SK-N-MC (cell line): Measurements from ENCODE around the gene DLG1.
"Not testable (repeated sequence)": the region's sequence is repeated elsewhere in the genome, so short reads cannot be mapped to it uniquely, and the experiment has no call there.

ENCODE experiments used
- DNase-seq: peaks from one replicate; pipeline ENCODE4 v3.0.0-alpha.2; 2011; ENCODE audit warnings: low read depth, low spot score
- H3K27ac ChIP-seq: fragments of 200-600 bp; sonication (generic); 2 replicates; pipeline ENCODE4 v1.5.1; 2016; ENCODE audit warnings: mixed run types
- H3K36me3 ChIP-seq: fragments of 200-600 bp; sonication (generic); 2 replicates; pipeline ENCODE4 v1.6.1; 2017; ENCODE audit warnings: antibody characterized with exemption, low read length, mixed read lengths; ENCODE audit not compliant: insufficient read depth
- H3K4me3 ChIP-seq: fragments of 200-600 bp; sonication (generic); 2 replicates; pipeline ENCODE4 v1.5.1; 2016
- H3K9ac ChIP-seq: fragments of 200-600 bp; sonication (generic); 2 replicates; pipeline ENCODE4 v1.8.0; 2017; ENCODE audit warnings: mixed run types, mixed read lengths; ENCODE audit not compliant: insufficient read length
- H3K9me3 ChIP-seq: fragments of 200-600 bp; sonication (generic); 2 replicates; pipeline ENCODE4 v1.6.1; 2017; ENCODE audit warnings: low read depth, mild to moderate bottlenecking, antibody characterized with exemption, low read length, moderate library complexity, mixed read lengths
- EZH2 ChIP-seq: fragments of 200-600 bp; sonication (generic); IDR thresholded peaks from one replicate; pipeline ENCODE4 v1.6.1; 2017; ENCODE audit warnings: antibody characterized with exemption
- FOXP2 ChIP-seq: optimal IDR thresholded peaks from 2 replicates; pipeline ENCODE3; 2011; ENCODE audit warnings: mild to moderate bottlenecking, moderate library complexity; ENCODE audit not compliant: insufficient read depth; ENCODE audit errors: extremely low read length, control extremely low read depth
- POLR2AphosphoS5 ChIP-seq: IDR thresholded peaks from 2 replicates; pipeline ENCODE4 v1.6.1; 2012; ENCODE audit warnings: mild to moderate bottlenecking, low read depth, low read length, borderline replicate concordance

Gene DLG1

DNA sequence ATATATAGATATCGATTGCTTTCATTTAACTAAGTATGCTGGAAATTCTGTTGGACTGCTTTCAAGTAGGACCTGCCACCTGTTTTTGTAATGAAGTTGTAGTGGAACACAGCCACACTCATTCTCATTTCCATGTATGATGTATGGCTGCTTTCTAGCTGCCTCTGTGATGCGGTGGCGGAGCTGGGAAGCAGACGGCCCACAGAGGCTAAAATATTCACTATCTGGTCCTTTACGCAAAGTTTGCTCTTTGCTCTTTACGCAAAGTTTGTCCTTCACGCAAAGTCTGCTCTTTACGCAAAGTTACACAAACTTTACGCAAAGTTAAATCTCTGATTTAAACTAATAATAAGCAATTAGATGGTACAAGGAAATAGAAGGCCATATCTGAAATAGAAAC lies 91.5 kb downstream of the DLG1 start:
- no peak for DNase-seq
- TF ChIP-seq EZH2 (no peak), POLR2AphosphoS5 (no peak), FOXP2 (no peak)
- no peak overlapping the region for H3K9ac ChIP-seq
- H3K4me3 ChIP-seq, result no peak overlapping the region
- H3K9me3 ChIP-seq, result no peaks in the 10 kb centered on the region; the same call in 1 of the 2 replicates
- H3K36me3 ChIP-seq, result peaks cover 12% of the 10 kb centered on the region
- H3K27ac ChIP-seq, result no peak overlapping the region

DNA sequence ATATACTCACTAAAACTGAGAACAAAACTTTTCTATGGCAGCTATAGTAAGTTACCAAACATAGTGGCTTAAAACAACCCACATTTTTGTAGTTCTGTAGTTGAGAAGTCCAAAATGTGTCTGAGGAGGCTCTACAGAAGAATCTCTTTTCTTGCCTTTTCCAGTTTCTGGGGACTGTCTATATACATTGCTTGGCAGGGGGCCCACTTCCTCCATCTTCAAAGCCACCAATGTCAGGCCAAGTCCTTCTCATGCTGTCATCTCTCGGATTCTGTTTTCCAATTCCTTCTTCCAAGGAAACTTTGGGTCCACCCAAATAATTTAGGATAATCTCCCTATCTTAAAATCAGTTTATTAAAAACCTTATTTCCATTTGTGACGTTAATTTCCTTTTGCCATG lies 92.7 kb downstream of the DLG1 start:
- Histone ChIP-seq H3K4me3 (no peak overlapping the region), H3K27ac (no peak overlapping the region), H3K9me3 (no peaks in the 10 kb centered on the region; the same call in 1 of the 2 replicates), H3K9ac (no peak overlapping the region), H3K36me3 (peaks cover 4% of the 10 kb centered on the region; the same call in 1 of the 2 replicates)
- TF ChIP-seq FOXP2 (no peak), POLR2AphosphoS5 (no peak), EZH2 (no peak)
- no peak for DNase-seq

DNA sequence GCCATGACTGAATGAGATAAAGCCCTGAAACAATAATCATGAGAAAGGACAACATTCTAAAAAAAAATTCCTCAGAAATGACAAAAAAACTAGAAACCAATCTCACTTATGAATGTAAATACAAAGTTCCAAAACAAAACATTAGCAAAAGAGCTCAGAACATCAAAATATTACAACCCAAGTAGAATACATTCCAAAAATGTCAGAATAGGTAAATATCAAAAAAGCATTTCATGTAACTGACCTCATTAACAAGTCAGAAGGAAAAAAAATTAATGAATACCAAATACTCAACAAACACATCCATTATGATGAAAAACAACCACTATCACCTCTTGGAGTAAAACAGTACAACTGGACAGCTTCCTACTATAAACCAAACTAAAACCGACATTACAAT lies 93.1 kb downstream of the DLG1 start:
- no peak overlapping the region for H3K4me3 ChIP-seq
- no peak overlapping the region for H3K9ac ChIP-seq
- H3K27ac ChIP-seq, result no peak overlapping the region
- DNase-seq, result no peak
- TF ChIP-seq FOXP2, result no peak
- no peak for TF ChIP-seq EZH2
- TF ChIP-seq POLR2AphosphoS5, result no peak
- H3K36me3 ChIP-seq, result peaks cover 4% of the 10 kb centered on the region; the same call in 1 of the 2 replicates
- no peaks in the 10 kb centered on the region; the same call in 1 of the 2 replicates for H3K9me3 ChIP-seq

DNA sequence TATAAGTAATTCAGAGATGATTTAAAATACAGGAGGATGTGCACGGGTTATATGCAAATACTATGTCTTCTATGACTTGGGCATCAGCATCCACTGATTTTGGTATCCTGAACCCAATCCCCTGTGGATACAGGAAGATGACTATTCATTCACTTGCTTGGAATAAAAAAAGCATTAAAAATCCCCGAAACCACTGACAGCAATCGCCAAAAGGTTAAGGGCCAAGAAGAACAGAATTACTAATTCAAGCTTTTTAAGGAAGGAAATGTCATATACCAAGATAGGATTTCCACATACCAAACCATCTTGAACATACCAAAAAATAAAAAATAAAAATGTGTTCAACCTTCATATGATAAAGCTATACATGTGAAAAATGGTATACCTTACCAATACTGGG lies 93.7 kb downstream of the DLG1 start:
- TF ChIP-seq POLR2AphosphoS5 (no peak), EZH2 (no peak), FOXP2 (no peak)
- Histone ChIP-seq H3K4me3 (no peak overlapping the region), H3K9ac (no peak overlapping the region), H3K9me3 (no peaks in the 10 kb centered on the region; the same call in 1 of the 2 replicates), H3K36me3 (peaks cover 4% of the 10 kb centered on the region; the same call in 1 of the 2 replicates), H3K27ac (no peak overlapping the region)
- no peak for DNase-seq

DNA sequence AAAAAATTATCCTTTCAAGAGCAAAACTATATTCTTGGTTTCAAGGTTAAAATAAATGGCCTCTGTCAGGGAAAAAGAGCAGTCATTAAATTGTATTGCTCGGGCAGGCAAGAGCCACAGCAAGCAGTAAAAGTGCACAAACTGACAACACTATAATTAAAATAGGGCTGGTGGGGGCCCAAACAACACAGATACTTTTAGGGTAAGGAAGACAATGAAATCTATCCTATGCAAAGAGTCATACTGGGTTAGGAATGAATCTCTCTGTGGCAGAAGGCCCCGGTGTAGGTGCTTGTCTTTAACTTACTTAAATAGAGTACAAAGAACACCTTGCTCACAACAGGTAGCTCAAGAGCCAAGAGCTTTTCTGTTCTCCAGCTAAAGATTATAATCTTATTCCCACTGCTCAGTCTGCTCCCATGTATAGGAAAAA lies 94.7 kb downstream of the DLG1 start:
- H3K36me3 ChIP-seq, result peaks cover 4% of the 10 kb centered on the region; the same call in 1 of the 2 replicates
- TF ChIP-seq POLR2AphosphoS5 (no peak), FOXP2 (no peak), EZH2 (no peak)
- DNase-seq, result no peak
- no peak overlapping the region for H3K4me3 ChIP-seq
- H3K9ac ChIP-seq, result no peak overlapping the region
- 0 out of 2 replicates have a peak overlapping the region, but pooled peaks have one; percentile 11 for H3K27ac ChIP-seq
- no peaks in the 10 kb centered on the region; the same call in 1 of the 2 replicates for H3K9me3 ChIP-seq

DNA sequence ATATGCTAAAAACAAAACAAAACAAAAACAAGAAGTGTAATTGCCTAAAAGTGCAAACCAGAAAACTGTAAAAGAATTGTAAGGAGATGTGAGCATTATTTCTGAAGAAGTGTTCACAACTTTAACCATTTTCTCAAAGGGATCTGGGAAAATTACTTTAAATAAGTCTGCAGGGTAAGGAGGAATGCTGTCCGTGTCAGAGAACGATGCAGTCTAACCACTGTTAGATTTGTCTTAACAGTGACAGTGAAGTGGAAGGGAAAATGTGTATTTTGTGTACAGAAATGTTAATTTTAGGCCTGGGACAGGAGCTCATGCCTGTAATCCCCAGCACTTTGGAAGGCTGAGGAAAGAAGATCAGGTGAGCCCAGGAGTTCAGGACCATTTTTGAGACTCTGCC lies 95.7 kb downstream of the DLG1 start:
- Histone ChIP-seq H3K4me3 (no peak overlapping the region), H3K27ac (no peak overlapping the region), H3K36me3 (no peaks in the 10 kb centered on the region), H3K9me3 (no peaks in the 10 kb centered on the region), H3K9ac (no peak overlapping the region)
- DNase-seq, result no peak
- TF ChIP-seq EZH2 (no peak), FOXP2 (no peak), POLR2AphosphoS5 (no peak)

DNA sequence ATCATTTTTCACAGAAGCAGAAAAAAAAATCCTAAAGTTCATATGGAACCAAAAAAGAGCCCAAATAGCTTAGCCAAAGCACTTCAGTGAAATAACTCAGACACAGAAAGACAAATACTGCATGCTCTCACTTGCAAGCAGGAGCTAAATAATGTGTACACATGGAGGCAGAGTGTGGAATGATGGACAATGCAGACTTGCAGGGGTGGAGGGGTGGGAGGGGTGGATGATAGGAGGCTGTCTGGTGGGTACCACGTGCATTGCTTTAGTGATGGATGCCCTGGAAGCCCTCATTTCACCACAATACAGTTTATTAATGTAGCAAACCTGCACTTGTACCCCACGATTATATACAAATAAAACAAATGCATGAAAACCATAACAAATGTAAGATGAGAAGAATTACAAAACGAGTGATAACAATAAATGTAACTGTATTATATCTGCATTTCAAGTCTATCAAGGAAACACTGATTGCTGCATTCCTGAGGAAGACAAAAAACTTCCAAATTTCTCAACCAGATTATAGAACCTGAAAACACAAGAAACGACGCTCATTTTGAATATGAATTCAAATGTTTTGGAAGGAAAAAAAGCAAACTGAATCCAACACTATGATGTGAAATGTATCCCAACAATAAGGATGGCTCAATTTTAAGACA lies 96.5 kb downstream of the DLG1 start:
- no peak overlapping the region for H3K9ac ChIP-seq
- H3K27ac ChIP-seq, result no peak overlapping the region
- no peak for DNase-seq
- H3K4me3 ChIP-seq, result no peak overlapping the region
- H3K36me3 ChIP-seq, result no peaks in the 10 kb centered on the region
- no peaks in the 10 kb centered on the region for H3K9me3 ChIP-seq
- TF ChIP-seq POLR2AphosphoS5 (no peak), EZH2 (no peak), FOXP2 (no peak)

DNA sequence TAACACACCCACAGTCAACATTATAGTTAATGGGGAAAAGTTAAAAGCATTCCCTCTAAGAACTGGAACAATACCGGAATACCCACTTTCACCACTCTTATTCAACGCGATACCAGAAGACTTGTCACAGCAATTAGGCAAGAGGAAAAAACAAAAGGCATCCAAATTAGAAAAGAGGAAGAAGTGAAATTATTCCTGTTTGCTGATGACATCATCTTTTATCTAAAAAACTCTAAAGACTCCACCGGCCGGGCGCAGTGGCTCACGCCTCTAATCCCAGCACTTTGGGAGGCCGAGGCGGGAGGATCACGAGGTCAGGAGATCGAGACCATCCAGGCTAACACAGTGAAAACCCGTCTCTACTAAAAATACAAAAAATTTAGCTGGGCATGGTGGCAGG lies 97.6 kb downstream of the DLG1 start:
- not testable (repeated sequence) for H3K9me3 ChIP-seq, H3K36me3 ChIP-seq, DNase-seq, H3K4me3 ChIP-seq, H3K27ac ChIP-seq, H3K9ac ChIP-seq

DNA sequence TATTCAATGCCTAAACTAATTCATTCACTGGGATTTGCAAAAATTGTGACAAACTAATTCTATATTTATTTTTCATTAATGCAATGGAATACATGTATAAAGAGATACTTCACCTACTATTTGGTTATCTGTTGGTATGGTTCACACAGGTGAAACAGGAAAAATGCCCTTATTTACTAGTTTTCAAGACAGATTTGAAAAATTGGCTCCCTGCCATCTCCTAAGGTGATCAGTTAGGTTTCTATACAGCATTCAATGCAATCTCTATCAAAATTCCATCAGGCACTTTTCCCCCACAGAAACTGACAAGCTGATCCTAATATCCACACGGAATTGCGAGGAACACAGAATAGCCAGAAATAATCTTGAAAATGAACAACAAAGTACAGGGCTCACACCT lies 101.1 kb downstream of the DLG1 start:
- no peak for TF ChIP-seq POLR2AphosphoS5
- TF ChIP-seq FOXP2, result no peak
- TF ChIP-seq EZH2, result no peak
- Histone ChIP-seq H3K36me3 (peaks cover 10% of the 10 kb centered on the region; the same call in 1 of the 2 replicates), H3K9me3 (no peaks in the 10 kb centered on the region), H3K9ac (no peak overlapping the region), H3K4me3 (no peak overlapping the region), H3K27ac (no peak overlapping the region)
- no peak for DNase-seq
